HFFc6 (cell line): ENCODE measurements around the gene MATCAP1. TPM values are rescaled to one million over a fixed set of nuclear protein-coding genes. Genes with fewer than 3 reads are reported as not detected.

Experiments
- DNase-seq: peaks from one replicate; pipeline ENCODE4 v3.0.0-alpha.2; 2018
- H3K27ac Mint-ChIP-seq: 2 replicates; pipeline ENCODE4 v1.8.0; 2020; ENCODE audit warnings: mild to moderate bottlenecking, mixed read lengths
- H3K27me3 Mint-ChIP-seq: 2 replicates; pipeline ENCODE4 v1.8.0; 2021; ENCODE audit warnings: mild to moderate bottlenecking, moderate library complexity, mixed read lengths; ENCODE audit not compliant: insufficient read depth
- H3K36me3 Mint-ChIP-seq: 2 replicates; pipeline ENCODE4 v1.8.0; 2021; ENCODE audit warnings: low read depth, mixed read lengths
- H3K4me1 Mint-ChIP-seq: 2 replicates; pipeline ENCODE4 v1.8.0; 2020; ENCODE audit warnings: low read depth, mixed read lengths
- H3K4me3 Mint-ChIP-seq: 2 replicates; pipeline ENCODE4 v1.8.0; 2020; ENCODE audit warnings: mild to moderate bottlenecking, moderate library complexity, mixed read lengths
- H3K9me3 Mint-ChIP-seq: 2 replicates; pipeline ENCODE4 v1.8.0; 2020; ENCODE audit warnings: mild to moderate bottlenecking, mixed read lengths
- total RNA-seq, 6 experiments: library from RNA; stranded (reverse); fragmentation: NEBNext Ultra II Directional; extraction: Animal tissue kit (Norgen Biotek cat#: 25700); gene quantifications; 2 replicates in 1 of 6; 3 replicates in 5 of 6; pipeline ENCODE4 v1.2.3, GENCODE V29; 2021
- TF ChIP-seq, protein P1 (sequence below): fragments of 200-600 bp; sonication (generic); IDR thresholded peaks from 2 replicates; pipeline ENCODE4 v1.5.0; 2021; ENCODE audit warnings: antibody characterized with exemption, mild to moderate bottlenecking

Gene MATCAP1
- total RNA-seq, 6 experiments from 2014 or later, result 9.6 to 13.8 (median 11.6) TPM

DNA sequence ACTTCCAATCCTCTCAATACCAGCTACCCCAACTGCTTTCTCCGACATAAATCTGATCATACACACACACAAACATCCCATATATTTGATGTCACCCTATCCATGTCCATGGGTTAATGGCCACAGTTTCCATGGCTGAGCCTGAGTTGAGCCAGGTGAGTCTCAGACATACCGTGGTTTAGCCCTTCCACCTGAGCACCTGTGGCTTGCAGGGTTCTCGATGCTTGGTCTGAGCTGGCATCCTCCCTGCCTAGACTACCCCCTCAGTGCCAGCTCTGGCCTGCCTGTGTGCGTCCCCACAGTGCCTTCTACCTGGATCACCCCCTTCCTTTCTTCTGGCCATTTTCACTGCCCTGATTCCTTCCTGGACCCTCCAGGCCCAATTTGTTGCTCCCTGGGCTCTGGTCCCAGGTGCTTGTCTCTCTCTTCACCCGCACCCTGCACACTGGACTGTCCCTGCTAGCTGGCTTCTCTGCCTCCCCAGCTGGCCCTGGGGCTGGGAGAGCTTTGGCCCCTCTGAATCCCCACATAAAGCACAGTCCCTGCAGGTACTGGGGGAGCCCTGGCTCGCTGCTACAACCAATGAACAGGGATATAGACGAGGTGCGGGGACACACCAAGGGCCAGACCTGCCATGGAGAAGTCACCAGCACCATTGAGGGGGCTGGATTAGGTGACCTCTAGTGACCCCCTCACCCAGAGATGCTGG lies 22.5 kb upstream of the MATCAP1 start:
- no peak for DNase-seq
- Mint-ChIP-seq H3K27ac (peak overlapping the region; percentile 75), H3K4me3 (no peak overlapping the region), H3K27me3 (peaks cover 4% of the 10 kb centered on the region), H3K36me3 (no peaks in the 10 kb centered on the region), H3K4me1 (peaks cover 24% of the 10 kb centered on the region), H3K9me3 (no peaks in the 10 kb centered on the region)
- TF ChIP-seq, protein P1, sequence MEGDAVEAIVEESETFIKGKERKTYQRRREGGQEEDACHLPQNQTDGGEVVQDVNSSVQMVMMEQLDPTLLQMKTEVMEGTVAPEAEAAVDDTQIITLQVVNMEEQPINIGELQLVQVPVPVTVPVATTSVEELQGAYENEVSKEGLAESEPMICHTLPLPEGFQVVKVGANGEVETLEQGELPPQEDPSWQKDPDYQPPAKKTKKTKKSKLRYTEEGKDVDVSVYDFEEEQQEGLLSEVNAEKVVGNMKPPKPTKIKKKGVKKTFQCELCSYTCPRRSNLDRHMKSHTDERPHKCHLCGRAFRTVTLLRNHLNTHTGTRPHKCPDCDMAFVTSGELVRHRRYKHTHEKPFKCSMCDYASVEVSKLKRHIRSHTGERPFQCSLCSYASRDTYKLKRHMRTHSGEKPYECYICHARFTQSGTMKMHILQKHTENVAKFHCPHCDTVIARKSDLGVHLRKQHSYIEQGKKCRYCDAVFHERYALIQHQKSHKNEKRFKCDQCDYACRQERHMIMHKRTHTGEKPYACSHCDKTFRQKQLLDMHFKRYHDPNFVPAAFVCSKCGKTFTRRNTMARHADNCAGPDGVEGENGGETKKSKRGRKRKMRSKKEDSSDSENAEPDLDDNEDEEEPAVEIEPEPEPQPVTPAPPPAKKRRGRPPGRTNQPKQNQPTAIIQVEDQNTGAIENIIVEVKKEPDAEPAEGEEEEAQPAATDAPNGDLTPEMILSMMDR, result no peak

DNA sequence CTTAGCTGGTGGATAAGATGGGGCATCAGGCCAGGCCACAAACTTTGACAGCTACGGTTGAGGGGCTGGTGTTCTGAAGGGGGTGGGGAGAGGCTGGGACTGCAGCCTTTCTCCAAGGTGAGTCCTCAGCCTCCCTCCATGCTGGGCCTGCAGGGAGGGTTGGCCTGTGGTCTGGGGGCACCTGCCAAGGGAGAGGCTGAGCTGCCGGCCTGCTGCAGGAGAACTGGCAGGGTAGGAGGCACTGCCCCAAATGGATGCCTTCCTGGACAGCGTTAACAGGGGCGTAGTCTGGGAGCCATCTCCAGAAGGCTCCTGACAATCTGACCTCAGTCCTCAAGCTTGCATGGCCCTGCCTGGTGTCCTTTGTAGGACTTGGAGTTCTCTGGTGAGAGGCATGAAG lies 20.3 kb upstream of the MATCAP1 start:
- Mint-ChIP-seq H3K9me3 (no peaks in the 10 kb centered on the region), H3K27me3 (peaks cover 6% of the 10 kb centered on the region), H3K27ac (no peak overlapping the region), H3K4me1 (peaks cover 24% of the 10 kb centered on the region), H3K4me3 (no peak overlapping the region), H3K36me3 (0 out of 2 replicates have a peak, but pooled peaks cover 8% of the 10 kb centered on the region)
- TF ChIP-seq, protein P1, result no peak
- DNase-seq, result no peak

DNA sequence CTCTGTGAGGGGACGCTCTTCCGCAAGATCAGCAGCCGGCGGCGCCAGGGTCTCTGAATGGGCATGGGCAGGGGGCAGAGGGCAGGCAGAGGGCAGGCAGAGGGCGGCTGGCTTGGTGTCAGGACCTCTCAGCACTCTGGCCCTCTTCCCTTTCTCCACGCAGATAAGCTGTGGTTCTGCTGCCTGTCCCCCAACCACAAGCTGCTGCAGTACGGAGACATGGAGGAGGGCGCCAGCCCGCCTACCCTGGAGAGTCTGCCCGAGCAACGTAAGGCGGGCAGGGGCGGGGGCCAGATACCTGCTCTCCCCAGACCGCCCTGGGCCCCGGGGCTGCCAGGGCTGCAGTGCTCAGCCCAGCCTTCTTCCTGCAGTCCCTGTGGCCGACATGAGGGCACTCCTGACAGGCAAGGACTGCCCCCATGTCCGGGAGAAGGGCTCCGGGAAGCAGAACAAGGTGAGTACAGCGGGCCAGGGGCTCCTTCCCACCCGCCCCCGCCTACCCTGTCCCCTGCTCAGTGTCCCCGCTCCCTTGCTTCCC lies 19.3 kb upstream of the MATCAP1 start:
- H3K27ac Mint-ChIP-seq, result no peak overlapping the region
- TF ChIP-seq, protein P1, result no peak
- H3K9me3 Mint-ChIP-seq, result no peaks in the 10 kb centered on the region
- 0 out of 2 replicates have a peak, but pooled peaks cover 8% of the 10 kb centered on the region for H3K36me3 Mint-ChIP-seq
- peaks cover 21% of the 10 kb centered on the region for H3K4me1 Mint-ChIP-seq
- H3K27me3 Mint-ChIP-seq, result peaks cover 4% of the 10 kb centered on the region
- no peak for DNase-seq
- no peak overlapping the region for H3K4me3 Mint-ChIP-seq

DNA sequence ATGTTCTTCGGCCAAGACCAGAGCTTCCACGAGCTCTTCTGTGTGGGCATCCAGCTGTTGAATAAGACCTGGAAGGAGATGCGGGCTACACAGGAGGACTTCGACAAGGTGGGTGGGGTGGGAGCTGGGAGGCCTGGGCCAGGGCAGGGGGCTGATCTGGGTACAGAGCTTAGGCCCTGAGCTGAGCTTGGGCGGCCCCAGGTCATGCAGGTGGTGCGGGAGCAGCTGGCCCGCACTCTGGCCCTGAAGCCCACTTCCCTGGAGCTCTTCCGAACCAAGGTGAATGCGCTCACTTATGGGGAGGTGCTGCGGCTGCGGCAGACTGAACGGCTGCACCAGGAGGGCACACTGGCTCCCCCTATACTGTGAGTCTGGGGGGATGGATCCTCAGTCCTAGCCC lies 18.7 kb upstream of the MATCAP1 start:
- TF ChIP-seq, protein P1, result no peak
- Mint-ChIP-seq H3K27me3 (peaks cover 4% of the 10 kb centered on the region), H3K4me1 (peaks cover 15% of the 10 kb centered on the region), H3K36me3 (0 out of 2 replicates have a peak, but pooled peaks cover 8% of the 10 kb centered on the region), H3K9me3 (no peaks in the 10 kb centered on the region), H3K4me3 (no peak overlapping the region), H3K27ac (no peak overlapping the region)
- no peak for DNase-seq

DNA sequence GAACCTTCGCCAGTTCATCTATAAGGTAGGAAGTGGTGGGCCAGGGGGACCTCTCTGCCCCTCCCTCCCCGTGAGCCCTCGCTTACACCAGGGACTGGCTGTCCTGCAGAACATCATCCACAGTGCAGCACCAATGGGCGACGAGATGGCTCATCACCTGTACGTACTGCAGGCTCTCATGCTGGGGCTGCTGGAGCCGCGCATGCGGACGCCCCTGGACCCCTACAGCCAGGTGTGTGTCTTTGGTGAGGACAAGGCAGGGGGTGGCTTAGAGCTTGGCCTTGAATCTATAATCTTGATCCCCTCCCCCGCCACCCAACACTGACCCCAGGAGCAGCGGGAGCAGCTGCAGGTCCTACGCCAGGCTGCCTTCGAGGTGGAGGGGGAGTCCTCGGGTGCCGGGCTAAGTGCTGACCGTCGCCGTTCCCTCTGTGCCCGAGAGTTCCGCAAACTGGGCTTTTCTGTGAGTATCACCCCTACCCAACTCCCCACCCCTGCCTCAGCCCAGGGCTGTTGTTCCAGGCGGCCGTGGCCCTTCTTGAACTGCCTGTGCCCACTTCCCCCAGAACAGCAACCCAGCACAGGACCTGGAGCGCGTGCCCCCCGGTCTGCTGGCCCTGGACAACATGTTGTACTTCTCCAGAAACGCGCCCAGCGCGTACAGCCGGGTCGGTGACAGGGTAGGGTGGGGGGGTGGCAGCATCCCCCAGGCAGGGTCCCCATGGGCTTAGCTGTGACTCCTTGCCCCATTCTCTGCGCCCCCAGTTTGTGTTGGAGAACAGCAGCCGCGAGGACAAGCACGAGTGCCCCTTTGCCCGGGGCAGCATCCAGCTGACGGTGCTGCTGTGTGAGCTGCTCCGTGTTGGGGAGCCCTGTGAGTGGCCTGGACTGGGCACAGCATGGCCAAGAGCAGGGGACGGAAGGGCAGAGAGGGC lies 17.9 kb upstream of the MATCAP1 start:
- H3K27me3 Mint-ChIP-seq, result peaks cover 8% of the 10 kb centered on the region
- H3K36me3 Mint-ChIP-seq, result peaks cover 12% of the 10 kb centered on the region; the same call in 1 of the 2 replicates
- no peak overlapping the region for H3K27ac Mint-ChIP-seq
- H3K4me1 Mint-ChIP-seq, result peaks cover 11% of the 10 kb centered on the region
- TF ChIP-seq, protein P1, result no peak
- H3K9me3 Mint-ChIP-seq, result no peaks in the 10 kb centered on the region
- no peak overlapping the region for H3K4me3 Mint-ChIP-seq
- DNase-seq, result no peak
